Endothelial cell of umbilical vein (primary cell): Measurements from ENCODE around the gene DENR. TPM values are rescaled to one million over a fixed set of nuclear protein-coding genes. Genes with fewer than 3 reads are reported as not detected.

Source experiments
- BruUV-seq: library from RNA; stranded (reverse); fragments of 400-500 nt; replicated peaks from 2 replicates; lab custom pipeline; 2021; lab: Mats Ljungman, UMichigan
- CTCF ChIA-PET: fragments of 300-600, 350-600 bp; sonication (Branson Sonifier 250); formaldehyde crosslinking; loops from one replicate; lab custom pipeline; 2021; ENCODE audit warnings: antibody characterized with exemption, inconsistent platforms; lab: Charles Lee
- POLR2A ChIA-PET: fragments of 300-600, 350-600 bp; sonication (Branson Sonifier 250); formaldehyde crosslinking; loops from one replicate; lab custom pipeline; 2021; ENCODE audit warnings: antibody characterized with exemption, inconsistent platforms; lab: Charles Lee
- DNase-seq: peaks from one replicate; pipeline ENCODE4 v3.0.0-alpha.2; 2011; ENCODE audit warnings: low read depth, low spot score
- FAIRE-seq: peaks from 2 replicates; lab custom pipeline; 2011; peaks lifted over from hg19 to GRCh38; lab: Jason Lieb, UNC
- H2AFZ ChIP-seq: 2 replicates; pipeline ENCODE4 v1.6.0; 2012; ENCODE audit warnings: low read depth, low read length, control low read depth, inconsistent platforms
- H3K27ac ChIP-seq: 2 replicates; pipeline ENCODE4 v1.5.1; 2011; ENCODE audit warnings: low read depth, mild to moderate bottlenecking, control low read depth, low read length, moderate library complexity; ENCODE audit not compliant: insufficient read depth
- H3K27me3 ChIP-seq, 2 experiments: 2 replicates each; pipeline versions ENCODE4 v1.6.0 to v1.6.1; 2011; ENCODE audit warnings: low read length in 2 of 2, mixed read lengths in 1 of 2; ENCODE audit not compliant: control insufficient read depth in 2 of 2, insufficient read depth in 2 of 2
- H3K36me3 ChIP-seq, 2 experiments: 2 replicates in 1 of 2; 3 replicates in 1 of 2; pipeline ENCODE4 v1.5.1; 2011; ENCODE audit warnings: low read length in 2 of 2, mild to moderate bottlenecking in 1 of 2, moderate library complexity in 1 of 2; ENCODE audit not compliant: control insufficient read depth in 2 of 2, insufficient read depth in 2 of 2; ENCODE audit errors: extremely low read depth in 1 of 2
- H3K4me1 ChIP-seq: 3 replicates; pipeline ENCODE4 v1.5.1; 2011; ENCODE audit warnings: mild to moderate bottlenecking, low read length; ENCODE audit not compliant: control insufficient read depth, insufficient read depth; ENCODE audit errors: extremely low read depth
- H3K4me2 ChIP-seq: 2 replicates; pipeline ENCODE4 v1.6.1; 2011; ENCODE audit warnings: low read length, control low read depth, mixed read lengths; ENCODE audit not compliant: insufficient read depth
- H3K4me3 ChIP-seq, 3 experiments: fragments of 200-600 bp in 1 of 3; sonication (generic), shearing (Covaris generic) in 1 of 3; replicated peaks in 1 of 3; 2 replicates each; pipeline ENCODE4 v1.5.1; 2011 to 2016; ENCODE audit warnings: control low read depth in 3 of 3, low read length in 3 of 3, mild to moderate bottlenecking in 2 of 3, inconsistent platforms in 1 of 3, low read depth in 1 of 3, moderate library complexity in 1 of 3; ENCODE audit not compliant: insufficient read depth in 1 of 3
- H3K79me2 ChIP-seq: 2 replicates; pipeline ENCODE4 v1.6.0; 2012; ENCODE audit warnings: low read length, inconsistent platforms; ENCODE audit not compliant: control insufficient read depth, insufficient read depth
- H3K9ac ChIP-seq: replicated peaks from 2 replicates; pipeline ENCODE3; 2011; ENCODE audit warnings: low read length, control low read depth; ENCODE audit not compliant: insufficient read depth; ENCODE audit errors: extremely low read depth
- H3K9me1 ChIP-seq: replicated peaks from 3 replicates; pipeline ENCODE4 v1.6.0; 2011; ENCODE audit warnings: mild to moderate bottlenecking, low read length; ENCODE audit not compliant: control insufficient read depth, insufficient read depth; ENCODE audit errors: extremely low read depth
- H3K9me3 ChIP-seq: replicated peaks from 2 replicates; pipeline ENCODE4 v1.5.1; 2012; ENCODE audit warnings: low read length, inconsistent platforms; ENCODE audit not compliant: control insufficient read depth, insufficient read depth
- H4K20me1 ChIP-seq: replicated peaks from 2 replicates; pipeline ENCODE3; 2011; ENCODE audit warnings: mild to moderate bottlenecking, low read length; ENCODE audit not compliant: control insufficient read depth, insufficient read depth; ENCODE audit errors: extremely low read depth
- EZH2 ChIP-seq: IDR thresholded peaks from 2 replicates; pipeline ENCODE4 v1.6.1; 2012; ENCODE audit warnings: borderline replicate concordance, low read depth, mild to moderate bottlenecking, moderate library complexity, low read length, inconsistent platforms; ENCODE audit not compliant: severe bottlenecking
- FOS ChIP-seq: IDR thresholded peaks from 2 replicates; pipeline ENCODE4 v1.6.1; 2011; ENCODE audit warnings: mild to moderate bottlenecking, low read length, moderate library complexity, borderline replicate concordance; ENCODE audit not compliant: insufficient read depth
- GATA2 ChIP-seq: IDR thresholded peaks from 2 replicates; pipeline ENCODE4 v1.7.0; 2011; ENCODE audit warnings: low read depth, mild to moderate bottlenecking, moderate library complexity, mixed read lengths, low read length; ENCODE audit not compliant: insufficient read length, insufficient read depth
- JUN ChIP-seq: IDR thresholded peaks from 2 replicates; pipeline ENCODE4 v1.6.1; 2011; ENCODE audit warnings: borderline replicate concordance, low read depth; ENCODE audit not compliant: insufficient read length, insufficient read depth
- MYC ChIP-seq: IDR thresholded peaks from one replicate; pipeline ENCODE4 v1.6.1; 2011; ENCODE audit warnings: mild to moderate bottlenecking, low read depth, low read length
- POLR2A ChIP-seq: IDR thresholded peaks from 2 replicates; pipeline ENCODE4 v1.6.1; 2012; ENCODE audit warnings: low read depth, mild to moderate bottlenecking, control low read depth, low read length
- POLR2AphosphoS5 ChIP-seq: IDR thresholded peaks from 2 replicates; pipeline ENCODE4 v1.6.1; 2012; ENCODE audit warnings: low read depth, mild to moderate bottlenecking, control low read depth, low read length, moderate library complexity; ENCODE audit not compliant: insufficient read depth
- dilution Hi-C: fragments of 300-500 bp; cut with MboI; formaldehyde crosslinking; loops from one replicate; pipeline ENCODE4 v1.15.0; 2019; ENCODE audit warnings: low sequenced_read_pairs; ENCODE audit not compliant: extremely low pct_ligation_motif_present
- intact Hi-C: fragments of 100-400 bp; cut with micrococcal nuclease; formaldehyde crosslinking; loops from one replicate; pipeline ENCODE4 v1.10.0; 2022
- polyA plus RNA-seq, 4 experiments: library from polyadenylated mRNA; depleted of rRNA in 3 of 4; stranded (reverse) in 3 of 4; unstranded in 1 of 4; fragments of >200 nt; gene quantifications; 2 replicates each; pipeline versions ENCODE4 v1.2.1 to v1.2.3, GENCODE V29; 2011 to 2012; ENCODE audit warnings: missing spikeins in 1 of 4
- small RNA-seq: library from RNA; depleted of rRNA; stranded (forward); fragments of <200 nt; gene quantifications from one replicate; pipeline ENCODE3, GENCODE V24; 2012; ENCODE audit warnings: low replicate concordance, low read depth; ENCODE audit not compliant: insufficient read depth, insufficient read length
- total RNA-seq: library from RNA; stranded (reverse); gene quantifications from 2 replicates; pipeline ENCODE4 v1.2.3, GENCODE V29; 2021
- TF ChIP-seq, protein P1 (sequence below), 2 donors: IDR thresholded peaks; 1 replicate in 1 of 2; 2 replicates in 1 of 2; pipeline ENCODE4 v1.5.1; 2011; ENCODE audit warnings: low read length in 2 of 2, mild to moderate bottlenecking in 2 of 2, moderate library complexity in 2 of 2, control low read depth in 1 of 2, inconsistent platforms in 1 of 2, low read depth in 1 of 2; ENCODE audit not compliant: insufficient read depth in 1 of 2; ENCODE audit errors: extremely low read depth in 1 of 2
- TF ChIP-seq, protein P2 (sequence below): IDR thresholded peaks from 2 replicates; pipeline ENCODE4 v1.6.1; 2011; ENCODE audit not compliant: insufficient read depth, insufficient read length

The DENR gene
- total and polyA plus RNA-seq, 2 donors (not counting 3 experiments of a cell fraction or from before 2014, with no cell fraction given): 25.8 to 70.3 TPM

DNA sequence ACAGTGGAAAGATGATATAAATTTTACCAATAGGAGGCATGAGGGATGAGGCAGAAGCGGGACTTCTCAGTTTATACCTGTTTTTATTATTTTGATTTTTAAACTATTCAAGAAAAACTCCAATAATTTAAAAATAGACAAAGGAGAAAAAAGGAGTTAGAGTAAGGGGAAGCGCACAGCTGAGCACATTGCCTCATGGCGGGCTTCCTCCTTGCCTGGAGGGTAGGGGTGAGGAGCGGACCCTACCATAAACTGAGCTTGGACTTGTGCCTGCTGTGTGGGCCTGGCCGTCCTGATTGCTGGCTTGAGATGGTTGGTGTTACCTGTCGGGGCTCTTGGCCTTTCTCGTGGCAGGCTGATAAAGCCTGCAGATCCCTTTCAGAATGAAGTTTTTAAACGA, 67.5 kb downstream of the DENR start:
- TF ChIP-seq MYC: no peak
- TF ChIP-seq EZH2: no peak
- no peak for TF ChIP-seq POLR2AphosphoS5
- TF ChIP-seq GATA2: no peak
- TF ChIP-seq, protein P1, sequence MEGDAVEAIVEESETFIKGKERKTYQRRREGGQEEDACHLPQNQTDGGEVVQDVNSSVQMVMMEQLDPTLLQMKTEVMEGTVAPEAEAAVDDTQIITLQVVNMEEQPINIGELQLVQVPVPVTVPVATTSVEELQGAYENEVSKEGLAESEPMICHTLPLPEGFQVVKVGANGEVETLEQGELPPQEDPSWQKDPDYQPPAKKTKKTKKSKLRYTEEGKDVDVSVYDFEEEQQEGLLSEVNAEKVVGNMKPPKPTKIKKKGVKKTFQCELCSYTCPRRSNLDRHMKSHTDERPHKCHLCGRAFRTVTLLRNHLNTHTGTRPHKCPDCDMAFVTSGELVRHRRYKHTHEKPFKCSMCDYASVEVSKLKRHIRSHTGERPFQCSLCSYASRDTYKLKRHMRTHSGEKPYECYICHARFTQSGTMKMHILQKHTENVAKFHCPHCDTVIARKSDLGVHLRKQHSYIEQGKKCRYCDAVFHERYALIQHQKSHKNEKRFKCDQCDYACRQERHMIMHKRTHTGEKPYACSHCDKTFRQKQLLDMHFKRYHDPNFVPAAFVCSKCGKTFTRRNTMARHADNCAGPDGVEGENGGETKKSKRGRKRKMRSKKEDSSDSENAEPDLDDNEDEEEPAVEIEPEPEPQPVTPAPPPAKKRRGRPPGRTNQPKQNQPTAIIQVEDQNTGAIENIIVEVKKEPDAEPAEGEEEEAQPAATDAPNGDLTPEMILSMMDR (IDR thresholded peaks at IDR 0.05; ENCODE audit: extremely low read depth in 1 of 2, insufficient read depth in 1 of 2, low read depth in 1 of 2, low read length in 2 of 2): no peak
- TF ChIP-seq FOS: no peak
- TF ChIP-seq, protein P2, sequence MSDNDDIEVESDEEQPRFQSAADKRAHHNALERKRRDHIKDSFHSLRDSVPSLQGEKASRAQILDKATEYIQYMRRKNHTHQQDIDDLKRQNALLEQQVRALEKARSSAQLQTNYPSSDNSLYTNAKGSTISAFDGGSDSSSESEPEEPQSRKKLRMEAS: no peak
- no peak for TF ChIP-seq POLR2A
- no peak for TF ChIP-seq JUN
- Histone ChIP-seq H3K4me1 (no peaks in the 10 kb centered on the region), H3K9ac (no peak overlapping the region), H3K27ac (no peak overlapping the region), H3K9me1 (no peaks in the 10 kb centered on the region), H2AFZ (no peak overlapping the region), H3K36me3 (no peaks in the 10 kb centered on the region), H4K20me1 (no peaks in the 10 kb centered on the region), H3K4me2 (no peak overlapping the region), H3K27me3 (peaks cover 0 to 1% of the 10 kb centered on the region in 2 experiments), H3K79me2 (no peaks in the 10 kb centered on the region), H3K9me3 (no peaks in the 10 kb centered on the region), H3K4me3 (no peak overlapping the region)
- dilution Hi-C loops: no loop called here
- ChIA-PET POLR2A (no interaction called here), CTCF (interaction anchor here (0.6 to 3.3 kb wide), 2 partner anchors 27 to 133 kb away, joined by 3 to 18 read pairs; no protein-coding TSS in a partner anchor)
- DNase-seq (no peak), FAIRE-seq (no peak)
- no TSS peak for BruUV-seq
- intact Hi-C loops: no loop called here

Small RNA genes lying within 50 kb of the gene (small RNA-seq; reads per million reads assigned to genes)
- gene AC026333.2 (not detected), gene RF00019 (not detected)

Other genes with a start within 250 kb of the DENR start
- 78.0 and 81.1 TPM in 2 replicates for gene RSRC2, start 225.9 kb upstream of the DENR start, total RNA-seq
- 11.3 and 17.6 TPM in 2 replicates for gene RSRC2, start 225.9 kb upstream of the DENR start, polyA plus RNA-seq
- 47.9 and 52.9 TPM in 2 replicates for gene KNTC1, start 225.6 kb upstream of the DENR start, total RNA-seq
- 14.5 and 15.5 TPM in 2 replicates for gene KNTC1, start 225.6 kb upstream of the DENR start, polyA plus RNA-seq
- gene HCAR2, start 49.5 kb upstream of the DENR start, total RNA-seq: not detected in 2 replicates
- not detected in 2 replicates for gene HCAR2, start 49.5 kb upstream of the DENR start, polyA plus RNA-seq
- gene HCAR3, start 36.0 kb upstream of the DENR start, total RNA-seq: not detected in 2 replicates
- 0.05 and 0.06 TPM in 2 replicates for gene HCAR3, start 36.0 kb upstream of the DENR start, polyA plus RNA-seq
- gene HCAR1, start 22.0 kb upstream of the DENR start, total RNA-seq: not detected in 2 replicates
- 0.02 and 0.04 TPM in 2 replicates for gene HCAR1, start 22.0 kb upstream of the DENR start, polyA plus RNA-seq
- 0.32 and 0.40 TPM in 2 replicates for gene CCDC62, start 21.7 kb downstream of the DENR start, total RNA-seq
- 0.05 and 0.14 TPM in 2 replicates for gene CCDC62, start 21.7 kb downstream of the DENR start, polyA plus RNA-seq
- gene HIP1R, start 82.6 kb downstream of the DENR start, total RNA-seq: 122 and 136 TPM in 2 replicates
- gene HIP1R, start 82.6 kb downstream of the DENR start, polyA plus RNA-seq: 110 and 111 TPM in 2 replicates
- gene VPS37B, start 143.3 kb downstream of the DENR start, total RNA-seq: 45.9 and 46.4 TPM in 2 replicates
- 39.5 and 43.5 TPM in 2 replicates for gene VPS37B, start 143.3 kb downstream of the DENR start, polyA plus RNA-seq
- 12.0 and 16.9 TPM in 2 replicates for gene ABCB9, start 213.6 kb downstream of the DENR start, total RNA-seq
- 11.7 and 14.9 TPM in 2 replicates for gene ABCB9, start 213.6 kb downstream of the DENR start, polyA plus RNA-seq
- gene OGFOD2, start 222.4 kb downstream of the DENR start, total RNA-seq: 17.9 and 24.1 TPM in 2 replicates
- 16.8 and 24.6 TPM in 2 replicates for gene OGFOD2, start 222.4 kb downstream of the DENR start, polyA plus RNA-seq
- gene ARL6IP4, start 227.9 kb downstream of the DENR start, total RNA-seq: 217 and 226 TPM in 2 replicates
- gene ARL6IP4, start 227.9 kb downstream of the DENR start, polyA plus RNA-seq: 181 and 193 TPM in 2 replicates